ENCODE measurements around the gene COL16A1. TPM values are rescaled to one million over a fixed set of nuclear protein-coding genes. Genes with fewer than 3 reads are reported as not detected.

Gene COL16A1
- total RNA-seq, 4 donors from 2014 or later, result 4.3 to 11.4 (median 5.3) TPM

DNA sequence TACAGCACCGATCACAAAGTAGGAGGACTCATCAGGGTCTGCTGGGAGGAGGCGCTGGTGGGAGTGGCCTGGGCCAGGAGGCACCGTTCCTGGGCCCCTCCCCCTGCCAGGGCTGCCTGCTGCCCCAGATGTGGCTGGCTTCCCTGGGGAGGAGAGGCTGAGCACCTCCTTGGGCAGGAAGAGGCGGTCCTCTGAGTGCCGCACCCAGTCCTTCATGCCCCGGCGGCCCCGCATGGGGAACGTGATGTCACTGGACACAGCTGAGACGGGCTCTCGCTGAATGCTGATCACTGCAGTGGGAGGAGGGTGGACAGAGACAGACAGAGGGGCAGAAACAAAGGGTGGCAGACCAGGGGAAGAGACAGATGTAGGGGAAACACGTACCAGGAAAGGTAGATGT, 35.5 kb upstream of the COL16A1 start:
- in situ Hi-C loops (cut with MboI; ENCODE audit: low sequenced_read_pairs in 4 of 4), result no loop called here
- DNase-seq, result no peak

DNA sequence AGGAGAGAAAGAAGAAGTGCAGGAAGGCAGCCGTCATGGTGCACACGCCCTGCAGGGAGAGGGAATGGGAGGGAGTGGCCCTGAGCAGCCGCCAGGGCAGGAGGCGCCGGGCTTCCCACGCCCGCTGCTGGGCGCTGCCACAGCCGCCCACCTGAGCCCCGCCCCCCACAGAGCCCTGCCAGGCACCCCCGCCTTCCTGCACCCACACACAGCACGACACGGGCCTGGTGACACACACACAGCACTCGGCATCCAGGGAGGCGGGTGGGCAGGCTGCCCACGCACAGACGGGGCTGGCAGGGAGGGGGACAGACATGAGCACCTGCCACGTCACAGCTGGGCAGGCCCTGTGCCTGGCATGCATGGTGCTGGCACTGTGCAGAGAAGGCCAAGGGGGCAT, 32.9 kb upstream of the COL16A1 start:
- intact Hi-C loops (cut with DNase I; ENCODE audit: low total_unique reads), result no loop called here
- no peak overlapping the region for H3K27ac ChIP-seq
- no peak for TF ChIP-seq POLR2A (IDR thresholded peaks at IDR 0.05)
- TF ChIP-seq, protein P1, sequence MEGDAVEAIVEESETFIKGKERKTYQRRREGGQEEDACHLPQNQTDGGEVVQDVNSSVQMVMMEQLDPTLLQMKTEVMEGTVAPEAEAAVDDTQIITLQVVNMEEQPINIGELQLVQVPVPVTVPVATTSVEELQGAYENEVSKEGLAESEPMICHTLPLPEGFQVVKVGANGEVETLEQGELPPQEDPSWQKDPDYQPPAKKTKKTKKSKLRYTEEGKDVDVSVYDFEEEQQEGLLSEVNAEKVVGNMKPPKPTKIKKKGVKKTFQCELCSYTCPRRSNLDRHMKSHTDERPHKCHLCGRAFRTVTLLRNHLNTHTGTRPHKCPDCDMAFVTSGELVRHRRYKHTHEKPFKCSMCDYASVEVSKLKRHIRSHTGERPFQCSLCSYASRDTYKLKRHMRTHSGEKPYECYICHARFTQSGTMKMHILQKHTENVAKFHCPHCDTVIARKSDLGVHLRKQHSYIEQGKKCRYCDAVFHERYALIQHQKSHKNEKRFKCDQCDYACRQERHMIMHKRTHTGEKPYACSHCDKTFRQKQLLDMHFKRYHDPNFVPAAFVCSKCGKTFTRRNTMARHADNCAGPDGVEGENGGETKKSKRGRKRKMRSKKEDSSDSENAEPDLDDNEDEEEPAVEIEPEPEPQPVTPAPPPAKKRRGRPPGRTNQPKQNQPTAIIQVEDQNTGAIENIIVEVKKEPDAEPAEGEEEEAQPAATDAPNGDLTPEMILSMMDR (IDR thresholded peaks at IDR 0.05 in 4 of 5, conservative IDR thresholded peaks at IDR 0.05 in 1 of 5), result no peak
- H3K4me1 ChIP-seq, result no peaks in the 10 kb centered on the region
- no peaks in the 10 kb centered on the region for H3K27me3 ChIP-seq
- in situ Hi-C loops (cut with MboI; ENCODE audit: low sequenced_read_pairs in 4 of 4), result no loop called here
- DNase-seq (no peak), ATAC-seq (no peak)
- H3K9me3 ChIP-seq, result no peaks in the 10 kb centered on the region
- no peaks in the 10 kb centered on the region for H3K36me3 ChIP-seq
- H3K4me3 ChIP-seq, result no peak overlapping the region

More for the DNA sequence above, 35.5 kb upstream of the COL16A1 start:
- H3K4me1 ChIP-seq, result no peaks in the 10 kb centered on the region
- no peak for ATAC-seq
- H3K9me3 ChIP-seq, result no peaks in the 10 kb centered on the region
- no peaks in the 10 kb centered on the region for H3K27me3 ChIP-seq
- TF ChIP-seq, protein P1 (IDR thresholded peaks at IDR 0.05 in 4 of 5, conservative IDR thresholded peaks at IDR 0.05 in 1 of 5), result no peak
- TF ChIP-seq POLR2A (IDR thresholded peaks at IDR 0.05), result no peak
- no peak overlapping the region for H3K4me3 ChIP-seq
- H3K36me3 ChIP-seq, result no peaks in the 10 kb centered on the region
- intact Hi-C loops (cut with DNase I; ENCODE audit: low total_unique reads), result no loop called here
- no peak overlapping the region for H3K27ac ChIP-seq

DNA sequence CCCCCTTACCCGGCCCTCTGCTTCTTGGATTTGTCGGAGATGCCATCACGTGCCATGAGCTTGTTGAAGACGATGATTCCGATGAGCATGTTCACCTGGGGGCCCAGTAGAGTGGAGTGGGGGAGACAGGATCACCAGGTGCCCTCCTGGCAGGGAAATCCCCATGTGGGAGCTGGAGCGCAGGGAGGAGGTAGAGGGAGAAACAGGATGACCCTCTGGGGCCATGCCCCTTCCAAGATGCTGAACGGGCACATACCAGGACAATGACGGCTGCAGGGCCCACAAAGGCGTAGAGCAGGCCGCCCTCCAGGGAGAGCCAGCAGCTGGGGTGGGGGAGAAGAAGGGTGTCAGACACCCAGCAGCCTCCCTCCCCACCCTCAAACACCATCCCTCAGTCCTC, 31.8 kb upstream of the COL16A1 start:
- no peaks in the 10 kb centered on the region for H3K36me3 ChIP-seq
- in situ Hi-C loops (cut with MboI; ENCODE audit: low sequenced_read_pairs in 4 of 4) (no loop called here), intact Hi-C loops (cut with DNase I; ENCODE audit: low total_unique reads) (no loop called here)
- H3K4me3 ChIP-seq, result no peak overlapping the region
- no peaks in the 10 kb centered on the region for H3K4me1 ChIP-seq
- H3K9me3 ChIP-seq, result no peaks in the 10 kb centered on the region
- ATAC-seq, result no peak
- no peaks in the 10 kb centered on the region for H3K27me3 ChIP-seq
- no peak for DNase-seq
- no peak for TF ChIP-seq POLR2A (IDR thresholded peaks at IDR 0.05)
- TF ChIP-seq, protein P1 (IDR thresholded peaks at IDR 0.05 in 4 of 5, conservative IDR thresholded peaks at IDR 0.05 in 1 of 5), result no peak
- no peak overlapping the region for H3K27ac ChIP-seq

DNA sequence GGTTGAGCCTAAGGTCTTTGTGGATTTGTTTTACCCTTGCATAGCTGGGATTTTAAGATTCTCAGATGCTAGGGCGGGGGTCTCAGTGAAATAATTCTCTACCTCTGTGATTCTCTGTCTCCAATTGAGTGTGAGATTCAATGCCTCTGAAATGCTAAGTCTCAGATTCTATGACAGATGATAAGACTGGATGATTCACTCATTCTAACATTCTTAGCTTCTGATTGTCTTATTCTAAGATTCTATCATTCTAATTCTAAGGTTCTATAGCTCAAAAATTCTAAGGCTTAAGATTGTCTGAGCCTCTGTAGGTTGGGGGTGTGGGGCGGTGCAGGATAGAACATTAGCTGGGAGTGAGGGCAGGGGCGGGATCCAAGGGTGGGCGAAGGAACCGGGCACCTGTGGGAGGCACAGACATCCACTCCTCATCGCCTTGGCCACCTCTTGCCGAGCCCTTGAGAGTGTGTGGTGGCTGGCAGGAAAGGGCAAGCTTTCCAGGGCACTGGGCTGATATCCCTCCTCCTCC, 30.8 kb upstream of the COL16A1 start:
- Histone ChIP-seq H3K36me3 (no peaks in the 10 kb centered on the region), H3K4me3 (no peak overlapping the region), H3K9me3 (no peaks in the 10 kb centered on the region), H3K4me1 (no peaks in the 10 kb centered on the region), H3K27me3 (no peaks in the 10 kb centered on the region), H3K27ac (no peak overlapping the region)
- intact Hi-C loops (cut with DNase I; ENCODE audit: low total_unique reads), result no loop called here
- in situ Hi-C loops (cut with MboI; ENCODE audit: low sequenced_read_pairs in 4 of 4), result no loop called here
- ATAC-seq (no peak), DNase-seq (no peak)
- TF ChIP-seq, protein P1 (IDR thresholded peaks at IDR 0.05 in 4 of 5, conservative IDR thresholded peaks at IDR 0.05 in 1 of 5), result no peak
- TF ChIP-seq POLR2A (IDR thresholded peaks at IDR 0.05), result no peak

Measured in gastrocnemius medialis (tissue), 4 donors.